IPS DF 6.9 (cell line): ENCODE results near the gene TLX1.
"Not testable (repeated sequence)": the region's sequence is repeated elsewhere in the genome, so short reads cannot be mapped to it uniquely, and the experiment has no call there.

Experiments
- DNase-seq: peaks from one replicate; pipeline ENCODE4 v3.0.0-alpha.2; 2013; ENCODE audit warnings: low read depth, low spot score
- H3K27ac ChIP-seq: one replicate; pipeline ENCODE4 v1.5.1; 2013; ENCODE audit warnings: low read length, control low read depth
- H3K27me3 ChIP-seq: 2 replicates; pipeline ENCODE4 v1.6.1; 2013; ENCODE audit warnings: mild to moderate bottlenecking, low read length; ENCODE audit not compliant: control insufficient read depth, insufficient read depth
- H3K36me3 ChIP-seq: 2 replicates; pipeline ENCODE4 v1.6.1; 2013; ENCODE audit warnings: low read length; ENCODE audit not compliant: control insufficient read depth, insufficient read depth
- H3K4me1 ChIP-seq: 2 replicates; pipeline ENCODE4 v1.6.1; 2013; ENCODE audit warnings: low read length; ENCODE audit not compliant: control insufficient read depth, insufficient read depth
- H3K4me3 ChIP-seq: 2 replicates; pipeline ENCODE4 v1.5.1; 2013; ENCODE audit warnings: mild to moderate bottlenecking, low read length
- H3K9me3 ChIP-seq: 2 replicates; pipeline ENCODE4 v1.6.1; 2013; ENCODE audit warnings: low read length, inconsistent platforms; ENCODE audit not compliant: control insufficient read depth, insufficient read depth
- whole genome bisulfite sequencing: extraction: QIAGEN DNeasy Blood & Tissue Kit; methylation state at CpG from one replicate; pipeline ENCODE4 v1.1.7; 2013; ENCODE audit warnings: mixed read lengths, missing lambda C conversion rate; ENCODE audit not compliant: insufficient read length, insufficient coverage; 5-methylcytosine and 5-hydroxymethylcytosine counted together

The TLX1 gene

GRCh38 chr10:101154506-101154905 lies 23.4 kb downstream of the TLX1 start:
- not testable (repeated sequence) for H3K9me3 ChIP-seq, H3K4me1 ChIP-seq, H3K27me3 ChIP-seq, H3K4me3 ChIP-seq, H3K36me3 ChIP-seq, DNase-seq, H3K27ac ChIP-seq
- no CpG with 5 or more reads among the region's 5 CpGs for WGBS

GRCh38 chr10:101155896-101156295 lies 24.8 kb downstream of the TLX1 start:
- H3K4me3 ChIP-seq: no peak overlapping the region
- H3K9me3 ChIP-seq: no peaks in the 10 kb centered on the region
- no peak overlapping the region for H3K27ac ChIP-seq
- no peaks in the 10 kb centered on the region for H3K36me3 ChIP-seq
- peaks cover 2% of the 10 kb centered on the region; the same call in 1 of the 2 replicates for H3K27me3 ChIP-seq
- H3K4me1 ChIP-seq: no peaks in the 10 kb centered on the region
- no peak for DNase-seq
- WGBS: no CpG with 5 or more reads among the region's 3 CpGs

GRCh38 chr10:101157756-101158458 lies 26.8 kb downstream of the TLX1 start:
- Histone ChIP-seq H3K4me3 (no peak overlapping the region), H3K27ac (no peak overlapping the region), H3K36me3 (no peaks in the 10 kb centered on the region), H3K4me1 (no peaks in the 10 kb centered on the region), H3K9me3 (no peaks in the 10 kb centered on the region), H3K27me3 (no peaks in the 10 kb centered on the region)
- DNase-seq: no peak
- WGBS: no CpG with 5 or more reads among the region's 6 CpGs

- Histone ChIP-seq H3K4me3 (no peak overlapping the region), H3K36me3 (no peaks in the 10 kb centered on the region), H3K27ac (no peak overlapping the region), H3K27me3 (no peaks in the 10 kb centered on the region), H3K9me3 (no peaks in the 10 kb centered on the region), H3K4me1 (no peaks in the 10 kb centered on the region)
- no peak for DNase-seq
- no CpG with 5 or more reads among the region's 4 CpGs for WGBS
Observed at GRCh38 chr10:101158459-101159058, 27.5 kb downstream of the TLX1 start.

- Histone ChIP-seq H3K27me3 (no peaks in the 10 kb centered on the region), H3K4me1 (no peaks in the 10 kb centered on the region), H3K9me3 (no peaks in the 10 kb centered on the region), H3K4me3 (no peak overlapping the region), H3K27ac (no peak overlapping the region), H3K36me3 (no peaks in the 10 kb centered on the region)
- DNase-seq: no peak
- WGBS: no CpG with 5 or more reads among the region's 20 CpGs
Observed at GRCh38 chr10:101161494-101162299, 30.6 kb downstream of the TLX1 start.

GRCh38 chr10:101162677-101163076 lies 31.6 kb downstream of the TLX1 start:
- no CpG with 5 or more reads among the region's 3 CpGs for WGBS
- Histone ChIP-seq H3K27me3 (no peaks in the 10 kb centered on the region), H3K4me1 (no peaks in the 10 kb centered on the region), H3K9me3 (no peaks in the 10 kb centered on the region), H3K36me3 (no peaks in the 10 kb centered on the region), H3K27ac (no peak overlapping the region), H3K4me3 (no peak overlapping the region)
- no peak for DNase-seq

GRCh38 chr10:101164020-101164419 lies 32.9 kb downstream of the TLX1 start:
- no peaks in the 10 kb centered on the region for H3K4me1 ChIP-seq
- no peak for DNase-seq
- H3K36me3 ChIP-seq: no peaks in the 10 kb centered on the region
- H3K27ac ChIP-seq: no peak overlapping the region
- WGBS: no CpG with 5 or more reads among the region's 4 CpGs
- no peak overlapping the region for H3K4me3 ChIP-seq
- H3K27me3 ChIP-seq: no peaks in the 10 kb centered on the region
- H3K9me3 ChIP-seq: no peaks in the 10 kb centered on the region

- WGBS: no CpG with 5 or more reads among the region's 3 CpGs
- Histone ChIP-seq H3K27me3 (no peaks in the 10 kb centered on the region), H3K36me3 (no peaks in the 10 kb centered on the region), H3K4me3 (no peak overlapping the region), H3K27ac (no peak overlapping the region), H3K9me3 (no peaks in the 10 kb centered on the region), H3K4me1 (no peaks in the 10 kb centered on the region)
- DNase-seq: no peak
Observed at GRCh38 chr10:101165736-101166135, 34.6 kb downstream of the TLX1 start.

- Histone ChIP-seq H3K4me1 (no peaks in the 10 kb centered on the region), H3K27me3 (no peaks in the 10 kb centered on the region), H3K27ac (no peak overlapping the region), H3K36me3 (no peaks in the 10 kb centered on the region), H3K9me3 (no peaks in the 10 kb centered on the region), H3K4me3 (no peak overlapping the region)
- no peak for DNase-seq
- WGBS: no CpG with 5 or more reads among the region's 2 CpGs
Observed at GRCh38 chr10:101166430-101166829, 35.3 kb downstream of the TLX1 start.

- no peaks in the 10 kb centered on the region for H3K4me1 ChIP-seq
- no CpG with 5 or more reads among the region's 2 CpGs for WGBS
- no peaks in the 10 kb centered on the region for H3K9me3 ChIP-seq
- DNase-seq: no peak
- H3K27me3 ChIP-seq: no peaks in the 10 kb centered on the region
- no peak overlapping the region for H3K27ac ChIP-seq
- no peaks in the 10 kb centered on the region for H3K36me3 ChIP-seq
- no peak overlapping the region for H3K4me3 ChIP-seq
Observed at GRCh38 chr10:101172741-101173140, 41.6 kb downstream of the TLX1 start.
